ENCODE measurements around the gene SULT4A1.

DNA sequence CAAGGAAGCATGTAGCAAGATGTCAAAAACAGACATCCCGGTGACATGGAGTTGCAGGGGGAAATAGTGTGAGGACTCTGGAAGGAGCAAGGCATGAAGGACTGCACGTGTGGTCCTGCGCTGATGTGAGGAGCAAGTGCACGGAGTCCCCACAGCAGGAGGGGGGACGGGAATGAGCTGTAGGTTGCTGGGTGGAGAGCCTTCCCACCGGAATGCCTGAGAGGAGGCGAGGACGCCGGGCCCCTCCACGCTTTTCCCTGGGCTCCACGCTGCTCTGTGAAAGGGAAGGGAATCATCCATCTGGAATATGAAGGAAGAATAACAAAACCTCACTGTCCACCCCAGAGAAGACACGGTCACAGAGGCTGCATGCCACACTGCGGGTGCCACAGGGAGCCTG is 26.6 kb downstream of the SULT4A1 start:
- TF ChIP-seq SP1 (IDR thresholded peaks at IDR 0.05) (no peak), GABPA (IDR thresholded peaks at IDR 0.05 in 1 of 2, conservative IDR thresholded peaks at IDR 0.05 in 1 of 2) (no peak), JUND (IDR thresholded peaks at IDR 0.05) (no peak), YY1 (IDR thresholded peaks at IDR 0.05) (no peak)
- TF ChIP-seq, protein P1, sequence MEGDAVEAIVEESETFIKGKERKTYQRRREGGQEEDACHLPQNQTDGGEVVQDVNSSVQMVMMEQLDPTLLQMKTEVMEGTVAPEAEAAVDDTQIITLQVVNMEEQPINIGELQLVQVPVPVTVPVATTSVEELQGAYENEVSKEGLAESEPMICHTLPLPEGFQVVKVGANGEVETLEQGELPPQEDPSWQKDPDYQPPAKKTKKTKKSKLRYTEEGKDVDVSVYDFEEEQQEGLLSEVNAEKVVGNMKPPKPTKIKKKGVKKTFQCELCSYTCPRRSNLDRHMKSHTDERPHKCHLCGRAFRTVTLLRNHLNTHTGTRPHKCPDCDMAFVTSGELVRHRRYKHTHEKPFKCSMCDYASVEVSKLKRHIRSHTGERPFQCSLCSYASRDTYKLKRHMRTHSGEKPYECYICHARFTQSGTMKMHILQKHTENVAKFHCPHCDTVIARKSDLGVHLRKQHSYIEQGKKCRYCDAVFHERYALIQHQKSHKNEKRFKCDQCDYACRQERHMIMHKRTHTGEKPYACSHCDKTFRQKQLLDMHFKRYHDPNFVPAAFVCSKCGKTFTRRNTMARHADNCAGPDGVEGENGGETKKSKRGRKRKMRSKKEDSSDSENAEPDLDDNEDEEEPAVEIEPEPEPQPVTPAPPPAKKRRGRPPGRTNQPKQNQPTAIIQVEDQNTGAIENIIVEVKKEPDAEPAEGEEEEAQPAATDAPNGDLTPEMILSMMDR (IDR thresholded peaks at IDR 0.05; ENCODE audit: low read depth, low read length, missing input control) = no peak
- TF ChIP-seq, protein P2, sequence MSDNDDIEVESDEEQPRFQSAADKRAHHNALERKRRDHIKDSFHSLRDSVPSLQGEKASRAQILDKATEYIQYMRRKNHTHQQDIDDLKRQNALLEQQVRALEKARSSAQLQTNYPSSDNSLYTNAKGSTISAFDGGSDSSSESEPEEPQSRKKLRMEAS (IDR thresholded peaks at IDR 0.05) = no peak
- TF ChIP-seq, protein P3, sequence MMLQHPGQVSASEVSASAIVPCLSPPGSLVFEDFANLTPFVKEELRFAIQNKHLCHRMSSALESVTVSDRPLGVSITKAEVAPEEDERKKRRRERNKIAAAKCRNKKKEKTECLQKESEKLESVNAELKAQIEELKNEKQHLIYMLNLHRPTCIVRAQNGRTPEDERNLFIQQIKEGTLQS (IDR thresholded peaks at IDR 0.05) = no peak

Data from liver (tissue), 3 donors.